Measurements from ENCODE around the gene YEATS2. TPM values are rescaled to one million over a fixed set of nuclear protein-coding genes. Genes with fewer than 3 reads are reported as not detected.
"Not testable (repeated sequence)": the region's sequence is repeated elsewhere in the genome, so short reads cannot be mapped to it uniquely, and the experiment has no call there.

The YEATS2 gene
- polyA plus RNA-seq, 10 donors: 22.0 to 39.1 (median 28.0) TPM

- DNase-seq: no peak
Observed at GRCh38 chr3:183710231-183710630, 12.6 kb downstream of the YEATS2 start.

GRCh38 chr3:183711516-183711915 is 13.9 kb downstream of the YEATS2 start:
- DNase-seq: no peak

- DNase-seq: no peak
Observed at GRCh38 chr3:183714622-183715021, 17.0 kb downstream of the YEATS2 start.

- DNase-seq: no peak
Observed at GRCh38 chr3:183718012-183718411, 20.4 kb downstream of the YEATS2 start.

GRCh38 chr3:183725387-183725786 is 27.8 kb downstream of the YEATS2 start:
- no peak for DNase-seq

GRCh38 chr3:183728204-183728603 is 30.6 kb downstream of the YEATS2 start:
- no peak for DNase-seq

- DNase-seq: no peak
Observed at GRCh38 chr3:183730361-183730760, 32.8 kb downstream of the YEATS2 start.

- DNase-seq: no peak
Observed at GRCh38 chr3:183731611-183732010, 34.0 kb downstream of the YEATS2 start.

- DNase-seq: no peak
Observed at GRCh38 chr3:183733553-183733952, 36.0 kb downstream of the YEATS2 start.

GRCh38 chr3:183734750-183735494 is 37.3 kb downstream of the YEATS2 start:
- DNase-seq: no peak

- DNase-seq: no peak
Observed at GRCh38 chr3:183737116-183737515, 39.5 kb downstream of the YEATS2 start.

- DNase-seq: not testable (repeated sequence)
Observed at GRCh38 chr3:183740154-183740553, 42.6 kb downstream of the YEATS2 start.

- DNase-seq: no peak
Observed at GRCh38 chr3:183743231-183743630, 45.6 kb downstream of the YEATS2 start.

GRCh38 chr3:183745300-183746098 is 47.9 kb downstream of the YEATS2 start:
- peak in 1 of 3 donors; percentile 9 for DNase-seq

- no peak for DNase-seq
Observed at GRCh38 chr3:183754052-183754451, 56.5 kb downstream of the YEATS2 start.

GRCh38 chr3:183762304-183762703 is 64.7 kb downstream of the YEATS2 start:
- DNase-seq: no peak

GRCh38 chr3:183764847-183765731 is 67.5 kb downstream of the YEATS2 start:
- peak in 1 of 3 donors; percentile 11 for DNase-seq

GRCh38 chr3:183766107-183766506 is 68.5 kb downstream of the YEATS2 start:
- DNase-seq: no peak

GRCh38 chr3:183766745-183767606 is 69.4 kb downstream of the YEATS2 start:
- DNase-seq: peak; percentile 47 to 76 (median 55)

- no peak for DNase-seq
Observed at GRCh38 chr3:183768114-183768513, 70.5 kb downstream of the YEATS2 start.

GRCh38 chr3:183769453-183769852 is 71.9 kb downstream of the YEATS2 start:
- no peak for DNase-seq

Measured in muscle of back (tissue), 11 donors.